ENCODE measurements around the gene GALNT10.

GRCh38 chr5:154240595-154240994 lies 50.1 kb downstream of the GALNT10 start:
- TF ChIP-seq CTCF (IDR thresholded peaks at IDR 0.05; ENCODE audit: insufficient read depth, low read depth, low read length): no peak
- no peak for TF ChIP-seq EZH2 (IDR thresholded peaks at IDR 0.05; ENCODE audit: insufficient read depth, low read length)
